HS-5 (cell line): ENCODE measurements around the gene TRAP1.

Source experiments
- DNase-seq: peaks from one replicate; pipeline ENCODE4 v3.0.0-alpha.2; 2012; ENCODE audit warnings: low read depth

TRAP1 gene

DNA sequence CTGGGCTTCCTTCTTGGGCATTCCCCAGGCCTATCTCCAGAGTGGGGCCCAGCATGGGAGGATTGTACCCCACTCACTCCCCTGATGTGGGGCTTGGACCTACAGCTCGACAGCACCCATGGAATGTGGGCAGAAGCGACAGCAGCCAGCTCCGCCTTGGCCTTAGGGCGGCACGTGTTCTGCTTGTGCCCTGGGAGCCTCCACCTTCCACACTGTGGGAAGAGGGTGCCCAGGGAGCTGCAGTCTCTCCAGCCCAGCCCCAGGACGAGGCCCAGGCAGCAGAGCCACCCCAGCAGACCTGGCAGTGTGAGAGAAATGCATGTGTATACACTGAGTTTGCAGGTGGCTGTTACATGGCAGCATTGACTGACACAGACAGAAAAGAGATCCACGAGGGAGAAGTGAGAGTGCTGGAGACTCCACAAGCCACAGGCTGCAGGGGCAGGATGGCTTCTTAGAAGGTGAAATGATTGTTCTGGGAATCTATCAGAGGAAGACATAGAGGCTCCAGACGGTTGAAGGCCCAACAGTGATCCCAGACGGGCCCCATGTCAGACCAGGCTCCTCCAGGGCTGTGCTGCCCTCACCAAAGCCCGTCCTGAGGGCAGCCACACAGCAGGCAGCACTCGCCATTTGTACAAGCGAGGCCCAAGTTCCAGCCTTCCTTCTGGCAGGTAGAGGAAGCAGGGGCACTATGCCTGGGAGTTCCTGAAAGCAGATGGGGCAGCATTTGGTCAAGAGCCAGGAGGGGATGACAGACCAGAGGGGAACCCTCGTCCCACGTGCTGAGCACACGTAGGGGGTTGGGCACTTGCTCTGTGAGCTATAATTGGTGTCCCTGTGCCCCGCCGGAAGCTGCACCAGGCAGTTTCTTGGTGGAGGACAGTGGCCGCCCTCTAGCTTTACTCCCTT lies 65.6 kb downstream of the TRAP1 start:
- no peak for DNase-seq

DNA sequence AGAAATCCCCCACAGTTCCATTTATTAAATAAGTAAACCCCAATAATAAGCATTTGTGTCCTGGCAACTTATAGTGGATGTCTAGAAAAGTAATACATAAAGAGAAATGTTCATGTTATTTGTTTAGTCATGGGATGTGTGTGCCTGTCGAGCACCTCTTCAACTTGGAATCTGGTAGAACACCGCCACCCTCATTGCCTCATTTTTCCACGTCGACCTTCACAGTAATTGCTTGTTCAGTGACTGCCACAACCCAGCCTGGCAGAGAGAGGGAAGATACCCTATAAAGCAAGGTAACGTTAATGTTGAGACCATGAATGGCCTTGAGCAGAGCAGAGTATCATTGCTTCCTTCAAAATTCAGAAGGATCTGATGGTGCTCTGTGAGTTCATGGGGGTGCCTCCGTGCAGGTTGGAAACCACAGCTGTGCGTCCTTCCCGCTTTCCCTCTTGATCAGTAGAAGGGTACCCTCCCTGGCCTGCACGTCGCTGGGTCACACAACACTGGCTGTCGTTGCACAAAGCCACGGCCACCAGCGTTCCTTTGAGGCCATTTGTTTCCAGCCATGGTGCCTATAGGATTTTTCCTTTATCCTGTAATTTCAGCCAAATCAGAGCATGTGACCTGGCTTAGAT lies 66.6 kb downstream of the TRAP1 start:
- DNase-seq = no peak

DNA sequence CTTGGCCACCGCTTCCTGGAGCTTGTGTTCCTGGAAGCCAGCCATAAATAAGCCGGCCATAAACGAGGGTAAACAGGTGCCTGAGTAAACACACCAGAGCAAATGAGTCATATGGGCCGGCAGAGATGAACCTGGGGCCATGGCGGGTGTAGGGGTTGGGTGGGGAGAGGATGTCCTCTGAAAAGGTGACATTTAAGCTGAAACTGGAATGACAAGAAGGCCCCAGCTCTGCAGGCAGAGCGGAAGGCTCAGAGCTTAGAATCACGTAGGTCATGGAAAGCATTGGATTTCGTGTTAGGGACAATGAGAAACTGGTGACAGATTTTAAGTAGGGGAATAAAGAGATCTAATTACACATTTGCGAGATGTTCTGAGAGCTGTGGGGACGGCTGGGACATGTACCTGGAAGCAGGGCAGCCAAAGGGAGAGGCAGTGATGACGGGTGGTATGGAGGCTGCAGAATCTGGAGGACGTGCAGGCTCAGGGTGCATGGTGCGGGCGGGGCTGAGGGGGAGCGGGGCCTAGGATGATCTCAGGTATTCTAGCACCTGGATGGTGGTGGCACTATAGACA lies 70.9 kb downstream of the TRAP1 start:
- DNase-seq = no peak

DNA sequence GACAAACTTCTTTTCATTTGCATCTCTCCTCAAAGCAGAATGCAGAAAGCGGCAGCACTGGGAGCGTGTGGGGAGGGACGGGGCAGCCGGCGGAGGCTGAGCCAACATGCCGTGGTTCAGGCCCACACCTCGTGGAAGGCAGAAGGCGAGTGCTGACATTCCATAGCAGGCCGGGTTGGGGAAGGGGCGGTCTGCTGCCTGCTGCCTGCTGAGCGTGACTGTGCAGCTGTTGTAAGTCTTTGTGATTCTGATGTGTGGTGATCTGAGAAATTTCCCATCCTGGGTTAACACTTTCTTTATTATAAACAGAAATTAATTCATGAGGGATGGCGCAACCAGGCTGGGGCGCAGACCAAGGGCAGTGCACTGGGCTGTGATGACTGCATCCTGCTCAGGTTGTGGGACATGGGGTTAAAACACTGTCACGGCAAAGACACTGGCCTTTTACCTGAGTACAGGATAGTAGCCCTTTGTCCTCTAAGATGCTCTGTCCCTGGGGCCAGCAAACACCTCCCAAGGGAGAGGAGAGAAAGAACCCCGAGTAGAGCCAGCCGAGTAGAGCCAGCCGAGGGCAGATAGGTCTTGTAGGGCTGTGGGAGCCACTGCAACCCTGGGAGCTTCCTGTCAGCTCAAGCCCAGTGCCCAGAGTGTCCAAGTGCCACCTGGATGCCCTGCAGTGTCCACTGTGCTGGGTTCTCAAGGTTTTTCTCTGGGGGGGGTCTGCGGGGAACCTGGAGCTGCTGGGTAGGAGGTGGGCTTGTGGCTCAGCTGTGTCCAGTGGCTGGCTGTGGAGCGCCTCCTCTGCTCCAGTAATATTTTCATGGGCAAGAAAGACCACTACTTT lies 71.6 kb downstream of the TRAP1 start:
- no peak for DNase-seq

DNA sequence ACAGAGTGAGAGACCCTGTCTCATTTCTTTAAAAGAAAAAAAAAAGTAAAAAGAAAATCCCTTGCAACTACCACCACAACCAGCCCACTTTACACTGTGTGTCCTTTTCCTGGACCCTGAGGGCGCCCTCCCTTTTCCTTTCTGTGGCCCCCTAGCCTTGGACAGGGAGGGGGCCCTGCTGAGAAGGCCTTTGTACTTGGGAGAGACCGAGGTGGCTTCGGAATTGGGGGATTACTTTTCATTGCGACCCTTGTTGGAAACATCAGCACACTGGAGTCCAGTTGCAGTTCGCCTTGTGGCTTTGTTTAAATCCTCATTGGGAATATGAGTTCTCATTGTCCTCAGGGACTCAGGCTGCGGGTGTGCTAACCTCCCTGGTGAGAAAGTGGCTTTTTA lies 72.2 kb downstream of the TRAP1 start:
- no peak for DNase-seq

DNA sequence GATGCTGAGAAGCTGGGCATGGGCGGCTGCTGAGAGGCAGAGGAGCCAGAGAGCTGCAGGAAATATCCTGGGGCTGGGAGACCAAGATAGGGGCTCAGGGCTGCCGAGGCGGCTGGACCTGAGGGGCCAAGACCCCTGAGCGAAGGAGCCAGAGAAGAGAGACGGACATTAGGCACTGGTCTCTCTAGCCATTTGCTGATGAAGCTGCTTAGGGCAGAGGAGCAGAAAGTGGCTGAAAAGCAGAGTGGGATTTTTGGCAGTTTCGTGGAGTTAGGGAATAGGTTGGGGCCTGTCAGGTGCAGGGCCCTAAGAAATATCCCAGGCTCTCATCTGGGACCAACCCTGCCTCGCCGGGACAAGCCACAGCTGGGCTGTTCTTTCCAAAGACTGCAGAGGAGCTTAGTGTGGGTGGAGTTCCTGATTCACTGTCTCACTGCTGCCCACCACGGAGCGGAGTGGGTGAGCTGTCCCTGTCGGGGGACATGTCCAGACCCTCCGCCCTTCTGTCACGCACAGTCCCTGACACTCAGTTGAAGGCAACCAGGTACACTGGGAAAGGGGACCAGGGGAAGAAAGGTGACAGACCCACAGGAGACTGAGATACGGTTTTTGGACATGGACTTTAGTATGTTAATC lies 74.1 kb downstream of the TRAP1 start:
- no peak for DNase-seq

DNA sequence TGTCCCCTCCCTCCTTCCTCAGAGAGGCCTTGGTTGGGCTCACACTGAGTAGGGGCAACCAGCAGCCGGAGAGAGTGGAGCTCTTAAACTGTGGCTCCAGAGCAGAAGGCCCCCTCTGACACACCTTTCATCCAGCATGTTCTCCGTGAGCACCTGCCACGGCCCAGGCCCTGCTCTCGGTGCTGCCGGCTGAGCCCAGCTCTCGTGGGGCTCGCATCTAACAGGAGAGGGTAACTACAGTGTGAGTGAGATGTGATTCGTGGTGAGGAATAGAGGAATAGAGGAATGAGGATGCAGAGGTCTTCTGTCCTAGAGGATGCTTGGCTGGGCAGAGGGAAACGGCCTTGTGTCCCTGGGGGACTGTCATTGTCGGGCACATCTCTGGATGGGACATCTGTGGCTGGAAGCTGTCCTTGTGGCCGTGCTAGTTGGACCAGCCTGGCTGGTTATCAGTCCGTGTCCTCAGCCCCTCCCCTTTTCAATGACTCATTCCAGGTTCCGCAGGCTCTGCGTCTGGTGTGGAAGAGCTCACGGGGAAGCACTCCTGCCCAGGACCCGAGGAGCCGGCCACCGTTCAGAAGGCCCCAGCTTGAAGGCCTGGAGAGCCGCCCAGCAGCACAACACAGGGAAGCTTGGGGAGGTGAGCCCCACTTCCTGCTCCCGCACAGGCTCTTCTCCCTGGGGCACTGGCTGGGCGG lies 74.8 kb downstream of the TRAP1 start:
- DNase-seq = no peak

DNA sequence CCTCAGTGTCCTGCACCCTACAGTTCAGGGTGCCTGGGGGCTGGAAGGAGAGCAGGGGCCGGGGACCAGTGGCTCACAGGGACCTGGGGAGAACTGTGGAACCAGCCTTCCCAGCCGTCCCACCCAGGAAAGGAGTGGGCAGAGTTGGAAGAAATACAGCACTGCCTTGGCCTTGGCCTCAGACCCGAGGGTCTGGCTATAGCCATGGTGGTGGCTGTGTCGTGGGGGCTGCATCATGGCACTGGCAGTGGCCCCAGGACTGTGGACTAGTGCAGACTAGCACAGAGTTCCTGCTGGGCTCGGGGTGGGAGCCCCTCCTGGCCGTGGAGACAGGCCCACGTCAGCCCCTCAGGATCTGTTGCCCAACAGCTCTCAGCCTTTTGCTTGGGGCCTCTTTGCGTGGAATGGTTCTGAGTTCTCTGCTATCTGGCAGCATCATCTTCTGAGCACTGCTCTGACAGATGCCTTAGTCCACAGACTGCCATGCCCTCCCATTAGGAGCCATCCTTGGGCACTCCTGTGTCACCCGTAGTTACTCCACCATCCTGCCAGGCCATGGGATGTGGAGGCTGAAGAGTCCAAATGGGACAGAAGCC lies 75.4 kb downstream of the TRAP1 start:
- DNase-seq = no peak

DNA sequence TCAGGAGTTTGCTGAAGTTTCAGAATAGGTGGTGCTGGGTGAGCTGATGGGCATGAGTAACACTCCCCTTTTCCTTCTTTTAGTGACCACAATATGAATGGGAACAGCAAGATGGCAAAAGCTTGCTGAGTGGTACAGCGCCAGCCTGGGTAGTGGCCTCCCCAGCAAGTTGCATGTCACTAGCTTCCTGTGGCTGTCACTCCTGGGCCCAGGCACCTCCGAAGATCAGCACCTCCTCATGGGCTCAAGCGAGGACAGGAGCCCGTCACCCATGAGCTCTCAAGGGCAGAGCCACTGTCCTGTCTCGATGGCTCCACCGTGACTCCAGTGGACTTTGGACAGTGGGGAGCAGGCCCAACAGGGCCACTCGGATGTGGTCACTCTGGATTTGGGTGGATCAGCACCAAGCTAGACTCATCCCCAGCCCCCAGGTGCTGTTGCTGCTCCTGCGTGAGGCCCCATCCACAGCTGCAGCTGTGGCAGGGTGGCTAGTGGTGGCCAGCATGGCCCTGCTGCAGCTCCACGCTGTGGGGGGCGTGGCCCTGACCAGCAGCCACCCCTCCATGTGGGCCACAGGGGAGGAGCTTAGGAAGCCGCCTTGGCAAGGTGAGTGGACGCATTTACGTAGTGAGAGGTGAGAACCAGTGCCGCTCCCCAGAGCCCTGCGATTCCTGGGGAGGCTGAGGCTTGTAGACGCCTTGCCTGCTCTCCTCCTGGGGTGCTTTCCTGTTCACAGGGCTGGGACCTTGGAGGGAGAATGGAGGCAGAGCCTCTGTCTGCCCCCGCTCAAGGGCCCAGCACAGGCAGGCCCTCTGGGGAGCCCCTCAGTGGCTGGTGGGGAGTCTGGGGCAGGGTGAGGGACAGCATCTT lies 76.5 kb downstream of the TRAP1 start:
- DNase-seq = no peak

DNA sequence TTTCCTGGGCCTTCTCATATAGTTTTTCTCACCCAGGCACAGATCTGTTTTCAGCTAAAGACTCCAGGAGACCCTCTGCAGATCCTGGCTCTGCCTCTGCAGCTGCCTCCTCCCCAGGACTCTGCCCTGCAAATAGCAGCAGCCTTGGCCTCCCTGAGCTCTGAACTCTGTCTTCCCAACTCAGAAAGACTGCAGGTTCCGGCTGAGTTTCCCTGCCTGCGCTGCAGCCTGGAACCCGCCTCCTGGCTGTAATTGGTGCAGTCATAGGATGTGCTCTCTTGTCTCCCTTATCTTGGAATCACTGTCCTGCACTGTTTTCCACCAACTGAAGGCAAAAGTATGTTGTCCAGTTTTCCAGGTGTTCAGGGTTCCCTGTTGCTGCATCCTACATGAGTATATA lies 77.1 kb downstream of the TRAP1 start:
- no peak for DNase-seq

DNA sequence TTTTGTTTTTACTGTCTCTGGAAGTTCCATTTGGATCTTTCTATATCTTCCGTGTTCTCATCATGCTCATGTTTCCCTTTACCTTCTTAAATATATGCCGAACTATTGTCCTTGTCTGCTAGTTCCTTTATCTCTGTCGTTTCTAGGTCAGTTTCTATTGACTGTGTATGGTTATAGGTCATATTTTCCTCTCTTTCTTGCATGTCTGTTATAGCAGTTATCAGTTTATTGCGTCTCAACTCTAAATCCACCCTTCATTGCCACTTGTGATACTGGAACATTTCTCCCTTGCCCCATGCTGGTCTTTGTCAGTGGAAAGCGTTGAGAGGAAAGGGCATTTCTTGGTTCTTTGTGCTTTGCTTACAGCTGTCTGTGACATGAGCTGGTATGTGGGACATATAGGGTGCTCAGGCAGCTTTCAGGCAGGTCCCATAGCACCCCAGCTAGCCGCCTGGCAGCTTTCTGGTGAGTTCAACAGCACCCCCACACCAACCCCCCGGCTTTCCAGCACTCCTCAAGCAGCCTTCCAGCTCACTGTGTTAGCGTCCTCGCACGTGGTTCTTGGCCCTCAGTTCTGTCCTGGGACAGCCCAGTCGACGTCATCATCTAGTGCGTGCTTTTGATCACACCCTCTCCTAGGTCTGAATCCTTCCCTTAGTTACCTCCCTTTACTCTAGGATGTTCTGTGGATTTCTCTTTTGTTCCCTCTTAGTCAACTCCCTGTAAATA lies 78.2 kb downstream of the TRAP1 start:
- no peak for DNase-seq

DNA sequence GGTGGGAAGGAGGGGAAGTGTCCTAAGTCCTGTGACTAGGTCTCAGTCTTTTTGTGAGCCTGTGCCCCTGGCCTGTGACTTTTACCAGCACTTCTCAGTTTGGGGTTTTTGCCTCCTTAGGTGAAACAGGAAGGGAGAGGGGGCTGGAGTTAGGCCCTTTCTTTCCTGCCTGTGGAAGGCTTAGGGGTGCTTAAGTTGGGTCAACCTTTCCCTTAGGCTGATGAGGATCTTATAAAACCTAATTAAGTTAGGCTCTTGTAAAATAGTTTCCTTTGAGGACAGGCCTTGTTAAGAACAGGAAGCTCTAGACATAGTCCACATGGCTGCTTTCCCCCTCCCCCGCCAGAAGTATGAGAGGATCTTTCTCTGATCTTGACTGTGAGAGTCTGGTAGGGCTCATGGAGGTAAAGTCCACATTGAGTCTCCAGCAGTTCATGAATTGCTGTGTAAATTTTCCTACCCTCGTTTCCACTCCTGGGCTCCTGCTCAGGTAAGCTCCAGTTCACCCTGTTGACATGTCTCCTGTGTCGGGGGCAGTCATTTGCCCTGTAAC lies 79.9 kb downstream of the TRAP1 start:
- no peak for DNase-seq

DNA sequence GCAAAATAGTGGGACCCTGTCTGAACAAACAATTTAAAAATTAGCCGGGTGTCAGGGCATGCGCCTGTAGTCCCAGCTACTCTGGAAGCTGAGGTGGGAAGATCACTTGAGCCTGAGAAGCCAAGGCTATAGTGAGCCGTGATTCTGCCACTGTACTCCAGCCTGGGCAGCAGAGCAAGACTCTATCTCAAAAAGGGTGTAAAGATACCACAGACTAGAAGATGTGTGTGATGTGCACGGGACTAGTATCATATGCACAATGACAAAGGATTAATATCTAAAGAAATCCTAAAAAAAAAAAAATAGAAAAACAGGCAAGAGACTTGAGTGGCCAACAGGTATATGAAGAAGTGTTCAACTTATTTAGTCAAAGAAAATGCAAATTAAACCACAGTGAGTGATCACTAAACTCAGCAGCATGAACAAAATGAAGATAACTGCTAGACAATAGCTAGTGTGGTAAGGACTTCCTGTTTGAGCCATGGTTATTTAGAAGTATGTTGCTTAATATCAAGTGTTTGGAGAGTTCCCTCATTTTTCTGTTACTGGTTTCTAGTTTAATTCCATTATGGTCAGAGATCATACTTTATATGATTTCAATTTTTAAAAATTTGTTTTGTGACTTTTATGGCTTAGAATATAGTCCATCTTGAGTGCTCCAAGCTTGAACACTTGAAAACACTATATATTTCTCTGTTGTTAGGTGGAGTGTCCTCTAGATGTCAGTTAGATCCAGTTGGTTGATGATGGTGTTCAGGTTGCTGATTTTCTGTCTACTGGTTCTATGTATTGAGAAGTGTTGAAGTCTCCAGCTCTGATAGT lies 91.2 kb downstream of the TRAP1 start:
- no peak for DNase-seq

DNA sequence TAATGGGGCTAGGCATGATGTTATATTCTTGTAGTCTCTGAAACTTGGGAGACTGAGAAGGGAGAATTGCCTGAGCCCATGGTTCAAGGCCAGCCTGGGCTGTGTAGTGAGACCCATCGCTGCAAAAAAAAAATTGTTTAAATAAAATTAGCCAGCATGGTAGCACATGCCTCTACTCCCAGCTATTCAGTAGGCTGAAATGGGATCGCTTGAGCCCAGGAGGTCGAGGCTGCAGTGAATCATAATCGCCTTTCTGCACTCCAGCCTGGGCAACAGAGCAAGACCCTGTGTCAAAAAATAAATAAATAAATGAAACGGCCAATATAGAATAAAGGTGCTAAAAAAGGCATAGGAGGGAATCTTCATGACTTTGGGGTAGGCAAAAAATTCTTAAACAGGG lies 92.0 kb downstream of the TRAP1 start:
- no peak for DNase-seq

DNA sequence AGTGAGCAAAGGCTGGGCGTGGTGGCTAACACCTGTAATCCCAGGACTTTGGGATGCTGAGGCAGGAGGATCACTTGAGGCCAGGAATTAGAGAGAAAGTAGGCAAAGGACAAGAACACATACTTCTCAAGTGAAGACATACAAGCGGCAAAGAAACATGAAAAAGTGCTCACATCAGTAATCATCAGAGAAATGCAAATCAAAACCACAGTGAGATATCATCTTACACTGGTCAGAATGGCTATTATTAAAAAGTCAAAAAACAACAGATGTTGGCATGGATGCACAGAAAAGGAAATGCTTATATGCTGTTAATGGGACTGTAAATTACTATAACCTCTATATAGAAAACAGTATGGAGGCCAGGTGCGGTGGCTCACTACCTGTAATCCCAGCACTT lies 93.7 kb downstream of the TRAP1 start:
- DNase-seq = no peak

DNA sequence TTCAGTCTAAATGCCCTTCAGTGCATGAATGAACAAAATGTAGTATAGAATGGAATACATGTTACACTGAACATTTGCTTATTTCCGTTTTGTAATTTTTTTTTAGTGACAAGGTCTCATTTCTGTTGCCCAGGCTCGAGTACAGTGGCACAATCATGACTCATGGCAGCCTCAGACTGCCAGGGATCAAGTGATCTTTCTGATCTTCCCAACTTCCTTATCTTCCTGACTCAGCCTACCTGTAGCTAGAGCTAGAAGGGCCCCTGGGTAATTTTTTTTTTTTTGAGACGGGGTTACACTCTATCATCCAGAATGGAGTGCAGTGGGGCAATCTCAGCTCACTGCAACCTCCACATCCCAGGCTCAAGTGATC lies 98.6 kb downstream of the TRAP1 start:
- DNase-seq = no peak

DNA sequence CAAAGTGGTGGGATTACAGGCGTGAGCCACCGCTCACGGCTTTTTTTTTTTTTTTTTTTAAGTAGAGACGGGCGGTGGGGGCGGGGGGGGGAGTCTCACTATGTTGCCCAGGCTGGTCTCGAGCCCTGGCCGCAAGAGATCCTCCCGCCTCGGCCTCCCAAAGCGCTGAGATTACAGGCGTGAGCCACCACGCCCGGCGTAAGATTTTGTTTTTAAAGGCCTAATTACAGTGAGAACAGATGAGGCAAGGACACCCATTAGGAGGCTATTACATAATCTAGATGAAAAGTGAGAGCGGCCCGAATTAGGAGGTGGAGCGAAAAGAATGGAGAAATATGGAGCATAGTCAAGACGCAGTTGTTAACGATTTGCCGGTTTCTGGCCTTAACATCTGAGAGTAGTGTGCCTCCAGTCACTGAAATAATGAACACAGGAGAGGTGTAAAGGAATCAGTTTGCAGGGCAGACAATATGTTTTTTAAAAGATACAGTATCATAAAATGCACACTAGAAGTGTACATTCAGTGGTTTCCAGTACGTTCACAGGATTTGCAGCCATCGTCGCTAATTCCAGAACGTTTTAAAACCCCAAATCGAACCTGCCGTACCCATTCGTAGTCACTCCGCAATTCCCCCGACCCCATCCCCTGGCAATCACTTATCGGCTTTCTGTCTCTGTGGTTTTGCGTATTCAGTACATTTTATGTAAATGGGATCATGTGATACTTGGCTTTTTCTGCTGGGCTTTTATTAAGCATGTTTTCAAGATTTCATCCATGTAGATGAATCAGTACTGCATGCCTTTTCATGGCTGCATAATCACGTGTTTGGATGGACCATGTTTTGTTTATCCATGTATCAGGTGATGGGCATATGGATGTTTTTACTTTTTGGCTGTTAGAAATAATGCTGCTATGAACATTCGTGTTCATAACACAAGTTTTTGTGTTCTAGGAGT lies 104.5 kb downstream of the TRAP1 start:
- no peak for DNase-seq
